Measurements from ENCODE around the gene PCNX1. TPM values are rescaled to one million over a fixed set of nuclear protein-coding genes. Genes with fewer than 3 reads are reported as not detected.

Gene PCNX1
- polyA plus RNA-seq, 1 experiment = 54.2 TPM

DNA sequence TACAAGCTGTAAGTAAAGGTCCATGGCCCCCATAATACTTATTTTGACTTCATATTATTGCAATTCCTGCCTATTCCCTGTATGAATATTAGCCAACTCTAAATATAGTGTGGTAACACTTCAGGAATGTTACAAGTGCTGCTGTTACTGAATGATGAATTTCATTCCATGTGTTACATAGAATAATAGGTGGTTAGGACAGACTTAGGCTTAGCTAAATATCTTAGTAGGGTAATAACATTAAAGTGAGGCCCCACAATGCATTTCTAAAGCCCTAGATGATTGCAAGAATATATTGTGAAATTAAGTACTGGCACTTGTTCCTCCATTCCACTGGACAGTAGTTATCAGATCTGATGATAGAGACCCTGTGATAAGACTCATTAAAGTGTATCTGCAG is 182.7 kb downstream of the PCNX1 start:
- Histone ChIP-seq H3K4me3 (ENCODE audit: low read depth, low read length) (no peak overlapping the region), H3K27ac (ENCODE audit: low read depth, low read length) (no peak overlapping the region), H3K27me3 (ENCODE audit: control insufficient read depth, insufficient read depth, low read length) (no peaks in the 10 kb centered on the region), H3K9me3 (ENCODE audit: control insufficient read depth, insufficient read depth, low read length) (no peaks in the 10 kb centered on the region)
- TF ChIP-seq, protein P1, sequence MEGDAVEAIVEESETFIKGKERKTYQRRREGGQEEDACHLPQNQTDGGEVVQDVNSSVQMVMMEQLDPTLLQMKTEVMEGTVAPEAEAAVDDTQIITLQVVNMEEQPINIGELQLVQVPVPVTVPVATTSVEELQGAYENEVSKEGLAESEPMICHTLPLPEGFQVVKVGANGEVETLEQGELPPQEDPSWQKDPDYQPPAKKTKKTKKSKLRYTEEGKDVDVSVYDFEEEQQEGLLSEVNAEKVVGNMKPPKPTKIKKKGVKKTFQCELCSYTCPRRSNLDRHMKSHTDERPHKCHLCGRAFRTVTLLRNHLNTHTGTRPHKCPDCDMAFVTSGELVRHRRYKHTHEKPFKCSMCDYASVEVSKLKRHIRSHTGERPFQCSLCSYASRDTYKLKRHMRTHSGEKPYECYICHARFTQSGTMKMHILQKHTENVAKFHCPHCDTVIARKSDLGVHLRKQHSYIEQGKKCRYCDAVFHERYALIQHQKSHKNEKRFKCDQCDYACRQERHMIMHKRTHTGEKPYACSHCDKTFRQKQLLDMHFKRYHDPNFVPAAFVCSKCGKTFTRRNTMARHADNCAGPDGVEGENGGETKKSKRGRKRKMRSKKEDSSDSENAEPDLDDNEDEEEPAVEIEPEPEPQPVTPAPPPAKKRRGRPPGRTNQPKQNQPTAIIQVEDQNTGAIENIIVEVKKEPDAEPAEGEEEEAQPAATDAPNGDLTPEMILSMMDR (IDR thresholded peaks at IDR 0.05; ENCODE audit: low read depth, low read length) = no peak
- ChIA-PET POLR2A (no interaction called here), CTCF (interaction anchor here (0.9 to 3.0 kb wide), 3 partner anchors 13 to 663 kb away, joined by 3 to 10 read pairs (median 4); no protein-coding TSS in a partner anchor)
- DNase-seq (ENCODE audit: low read depth, low spot score) = no peak

DNA sequence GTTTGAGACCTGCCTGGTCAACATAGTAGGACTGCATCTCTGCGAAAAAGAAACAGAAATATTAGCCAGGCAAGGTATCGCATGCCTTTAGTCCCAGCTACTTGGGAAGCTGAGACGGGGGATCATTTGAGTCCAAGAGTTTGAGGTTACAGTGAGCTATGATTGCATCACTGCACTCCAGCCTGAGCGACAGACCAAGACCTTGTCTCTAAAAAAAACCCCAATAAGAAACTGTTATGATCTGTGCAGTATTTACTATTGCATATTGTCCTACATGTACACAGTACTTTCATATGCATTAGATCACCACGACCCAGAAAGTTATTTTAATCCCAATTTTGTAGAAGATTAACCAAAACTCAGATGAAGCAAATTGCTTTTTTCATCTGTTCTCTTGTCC is 187.5 kb downstream of the PCNX1 start:
- H3K27ac ChIP-seq (ENCODE audit: low read depth, low read length) = no peak overlapping the region
- H3K9me3 ChIP-seq (ENCODE audit: control insufficient read depth, insufficient read depth, low read length) = no peaks in the 10 kb centered on the region; the same call in 1 of the 2 replicates
- POLR2A ChIA-PET = no interaction called here
- TF ChIP-seq, protein P1 (IDR thresholded peaks at IDR 0.05; ENCODE audit: low read depth, low read length) = no peak
- no peak overlapping the region for H3K4me3 ChIP-seq (ENCODE audit: low read depth, low read length)
- CTCF ChIA-PET = no interaction called here
- H3K27me3 ChIP-seq (ENCODE audit: control insufficient read depth, insufficient read depth, low read length) = no peaks in the 10 kb centered on the region
- DNase-seq (ENCODE audit: low read depth, low spot score) = no peak

DNA sequence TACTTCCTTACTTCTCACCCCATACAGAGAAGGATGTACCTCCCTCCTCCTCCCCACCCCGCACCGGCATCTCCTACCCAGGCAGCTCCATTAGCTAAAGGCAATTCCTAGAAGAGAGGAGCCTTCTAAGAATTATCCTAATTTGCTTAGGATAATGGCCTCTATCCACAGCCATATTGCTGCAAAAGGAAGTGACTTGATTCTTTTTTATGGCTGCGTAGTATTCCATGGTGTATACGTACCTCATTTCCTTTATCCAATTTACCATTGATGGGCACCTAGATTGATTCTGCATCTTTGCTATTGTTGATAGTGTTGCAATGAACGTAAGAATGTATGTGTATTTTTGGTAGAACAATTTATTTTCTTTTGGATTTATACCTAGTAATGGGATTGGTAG is 189.7 kb downstream of the PCNX1 start:
- DNase-seq (ENCODE audit: low read depth, low spot score) = no peak
- no peak overlapping the region for H3K27ac ChIP-seq (ENCODE audit: low read depth, low read length)
- no peaks in the 10 kb centered on the region for H3K27me3 ChIP-seq (ENCODE audit: control insufficient read depth, insufficient read depth, low read length)
- TF ChIP-seq, protein P1 (IDR thresholded peaks at IDR 0.05; ENCODE audit: low read depth, low read length) = no peak
- ChIA-PET POLR2A (no interaction called here), CTCF (interaction anchor here (1.6 kb wide), 1 partner anchor 758 kb away, joined by 3 read pairs; no protein-coding TSS in a partner anchor)
- no peak overlapping the region for H3K4me3 ChIP-seq (ENCODE audit: low read depth, low read length)
- no peaks in the 10 kb centered on the region; the same call in 1 of the 2 replicates for H3K9me3 ChIP-seq (ENCODE audit: control insufficient read depth, insufficient read depth, low read length)

DNA sequence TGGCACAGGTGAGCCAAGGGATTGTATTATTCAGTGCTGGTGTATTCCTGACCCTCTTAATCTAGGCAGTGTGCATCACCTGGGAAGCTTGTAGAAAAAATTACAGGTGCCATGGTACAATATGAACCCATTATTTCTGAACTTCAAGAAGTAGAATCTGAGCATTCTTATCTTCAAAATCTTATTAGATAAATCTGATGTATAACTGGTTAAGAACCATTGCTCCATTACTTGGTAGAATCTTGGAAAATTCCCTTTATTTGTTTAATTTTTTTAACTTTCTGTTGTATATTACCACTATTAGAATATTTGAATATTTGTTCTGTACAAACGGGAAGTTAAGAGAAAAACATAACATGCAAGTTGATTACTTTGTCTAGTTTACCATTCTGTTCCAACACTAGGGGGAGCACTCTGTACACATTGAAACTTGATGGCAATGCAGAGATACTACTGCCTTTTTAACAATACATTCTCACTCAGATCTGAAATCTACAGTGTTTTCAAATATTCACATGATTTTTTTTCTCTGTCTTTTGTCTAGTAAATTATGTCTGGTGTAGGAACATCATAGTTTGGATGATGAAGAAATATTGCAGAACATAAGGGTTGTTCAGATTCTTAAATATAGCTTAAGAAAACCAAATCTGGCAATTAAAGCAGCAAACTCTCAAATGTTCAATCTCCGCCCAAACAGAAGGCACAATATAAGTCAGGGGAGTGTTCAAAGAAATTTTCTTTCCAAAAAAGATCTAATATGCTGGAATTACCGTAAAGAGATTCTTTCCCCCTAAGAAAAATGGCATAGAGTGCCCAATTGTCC is 196.6 kb downstream of the PCNX1 start:
- TF ChIP-seq, protein P1 (IDR thresholded peaks at IDR 0.05; ENCODE audit: low read depth, low read length) = peak; percentile 88
- H3K27ac ChIP-seq (ENCODE audit: low read depth, low read length) = no peak overlapping the region
- POLR2A ChIA-PET = no interaction called here
- H3K4me3 ChIP-seq (ENCODE audit: low read depth, low read length) = no peak overlapping the region
- DNase-seq (ENCODE audit: low read depth, low spot score) = peak; percentile 42
- H3K9me3 ChIP-seq (ENCODE audit: control insufficient read depth, insufficient read depth, low read length) = no peaks in the 10 kb centered on the region
- CTCF ChIA-PET = interaction anchor here (0.6 to 5.5 kb wide), 32 partner anchors 10 to 1188 kb away, joined by 3 to 56 read pairs (median 4); no protein-coding TSS in a partner anchor
- H3K27me3 ChIP-seq (ENCODE audit: control insufficient read depth, insufficient read depth, low read length) = no peaks in the 10 kb centered on the region

DNA sequence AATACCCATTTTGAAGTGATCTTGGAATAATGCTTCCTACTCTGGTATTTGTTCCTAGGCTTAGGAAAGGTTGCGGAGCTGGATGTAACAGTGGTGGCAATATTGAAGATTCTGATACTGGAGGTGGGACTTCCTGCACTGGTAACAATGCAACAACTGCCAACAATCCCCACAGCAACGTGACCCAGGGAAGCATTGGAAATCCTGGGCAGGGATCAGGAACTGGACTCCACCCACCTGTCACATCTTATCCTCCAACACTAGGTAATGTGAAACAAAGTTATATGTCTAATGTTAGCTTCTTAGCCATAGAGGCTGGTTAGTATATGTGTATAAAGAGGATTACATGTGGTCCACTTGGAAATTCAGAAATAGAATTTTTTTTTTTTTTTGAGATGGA is 197.9 kb downstream of the PCNX1 start:
- Histone ChIP-seq H3K27ac (ENCODE audit: low read depth, low read length) (no peak overlapping the region), H3K27me3 (ENCODE audit: control insufficient read depth, insufficient read depth, low read length) (no peaks in the 10 kb centered on the region), H3K4me3 (ENCODE audit: low read depth, low read length) (no peak overlapping the region), H3K9me3 (ENCODE audit: control insufficient read depth, insufficient read depth, low read length) (no peaks in the 10 kb centered on the region)
- ChIA-PET POLR2A (no interaction called here), CTCF (interaction anchor here (0.7 to 5.5 kb wide), 11 partner anchors 9 to 750 kb away, joined by 3 to 56 read pairs (median 4); no protein-coding TSS in a partner anchor)
- no peak for DNase-seq (ENCODE audit: low read depth, low spot score)
- TF ChIP-seq, protein P1 (IDR thresholded peaks at IDR 0.05; ENCODE audit: low read depth, low read length) = no peak
